ENCODE measurements around the gene ATF4.

The ATF4 gene

GRCh38 chr22:39520226-39521105 is at the start of gene ATF4:
ATF4 (plus strand) TSS chr22:39520562; CDS start chr22:39521446, 884 bp downstream.
- peak; percentile 92 for DNase-seq (ENCODE audit: low spot score)

- no peak for DNase-seq (ENCODE audit: low spot score)
These were observed 48.8 kb upstream of the ATF4 start for GRCh38 chr22:39471381-39472141.

DNA sequence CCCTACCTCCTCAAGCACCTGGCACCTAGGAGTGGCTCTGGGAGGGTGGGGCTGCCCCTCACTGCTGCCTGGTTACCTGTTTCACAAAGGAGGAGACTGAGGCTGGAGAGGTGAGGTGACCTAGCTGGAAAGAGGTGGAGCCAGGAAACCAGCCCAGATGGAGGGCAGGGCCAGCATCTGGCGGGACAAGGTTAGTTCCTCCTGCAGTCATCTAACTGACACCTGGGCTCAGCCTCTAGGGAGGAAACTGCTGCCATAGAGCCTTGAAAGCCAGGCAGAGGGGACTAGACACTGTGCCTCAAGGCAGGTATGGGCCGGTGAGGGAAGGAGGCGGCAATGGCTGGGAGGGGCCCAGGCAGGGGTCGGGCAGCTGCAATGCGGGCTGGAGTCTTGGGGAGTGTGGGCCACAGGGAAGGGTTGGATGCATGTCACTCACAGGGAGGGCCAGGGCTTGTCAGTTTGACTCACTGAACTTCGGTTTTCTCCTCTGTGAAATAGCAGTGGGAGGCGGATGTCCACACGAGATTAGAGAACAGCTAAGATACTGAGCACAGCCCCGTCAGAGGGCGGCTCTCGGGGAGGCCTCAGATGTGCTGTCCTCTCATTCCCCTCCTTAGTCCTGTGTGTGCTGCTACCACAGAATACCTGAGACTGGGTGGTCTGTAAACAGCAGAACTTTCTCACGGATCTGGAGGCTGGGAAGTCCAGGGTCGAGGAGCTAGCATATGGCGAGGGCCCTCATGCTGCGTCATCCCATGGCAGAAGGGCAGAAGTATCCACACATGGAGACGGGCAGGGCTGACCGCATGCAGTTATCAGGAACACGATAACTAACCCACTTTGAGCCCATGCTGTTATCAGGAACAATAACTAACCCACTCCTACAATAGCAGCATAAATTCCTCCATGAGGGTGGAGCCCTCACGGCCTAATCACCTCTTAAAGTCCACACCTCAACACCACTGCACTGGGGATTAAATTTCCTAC is 47.5 kb upstream of the ATF4 start:
- no peak for DNase-seq (ENCODE audit: low spot score)

- DNase-seq (ENCODE audit: low spot score), result no peak
These were observed 46.5 kb upstream of the ATF4 start for GRCh38 chr22:39473851-39474250.

- no peak for DNase-seq (ENCODE audit: low spot score)
These were observed 45.8 kb upstream of the ATF4 start for GRCh38 chr22:39474351-39475111.

DNA sequence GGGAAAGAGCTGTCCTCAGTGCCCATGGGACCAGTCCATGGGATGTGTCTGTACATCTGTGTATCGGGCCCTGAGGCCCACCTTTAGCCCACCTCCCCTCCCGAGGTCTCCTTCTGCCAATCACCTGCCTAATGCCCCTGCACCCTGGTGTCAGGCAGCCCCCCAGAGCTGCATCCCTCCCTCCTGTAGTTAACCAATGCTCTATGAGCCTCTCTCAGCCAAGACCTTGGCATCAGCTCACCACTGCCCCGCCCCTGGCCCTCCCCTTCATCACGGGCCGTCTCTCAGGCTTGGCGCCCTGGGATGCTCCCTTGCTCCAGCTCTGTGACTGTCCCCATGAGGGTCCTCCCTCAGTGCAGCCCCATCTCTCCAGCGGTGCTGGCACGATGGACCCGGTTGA is 45.0 kb upstream of the ATF4 start:
- DNase-seq (ENCODE audit: low spot score), result no peak

GRCh38 chr22:39475902-39476301 is 44.5 kb upstream of the ATF4 start:
- no peak for DNase-seq (ENCODE audit: low spot score)

GRCh38 chr22:39476664-39477063 is 43.7 kb upstream of the ATF4 start:
- no peak for DNase-seq (ENCODE audit: low spot score)

GRCh38 chr22:39477542-39477941 is 42.8 kb upstream of the ATF4 start:
- no peak for DNase-seq (ENCODE audit: low spot score)

DNA sequence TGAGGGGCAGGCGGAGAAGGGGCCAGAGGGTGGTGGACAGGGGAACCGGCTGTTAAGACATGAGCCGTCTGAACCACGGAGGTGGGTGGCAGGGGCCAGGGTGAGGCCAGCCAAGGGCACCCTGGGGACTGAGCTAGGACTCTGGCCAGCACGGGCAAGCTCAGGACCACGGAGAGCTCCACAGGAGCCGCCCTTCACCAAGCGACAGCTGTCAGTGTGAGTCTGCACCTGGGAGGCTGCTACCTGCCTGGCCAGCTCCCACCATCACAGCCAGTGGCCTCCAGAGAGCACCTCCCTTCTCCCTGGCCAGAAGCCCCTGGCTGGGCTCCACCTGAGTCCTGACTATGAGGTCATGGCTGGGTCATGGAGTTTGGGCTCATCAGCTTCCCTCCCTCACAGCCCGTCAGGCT is 41.9 kb upstream of the ATF4 start:
- no peak for DNase-seq (ENCODE audit: low spot score)

GRCh38 chr22:39479254-39479653 is 41.1 kb upstream of the ATF4 start:
- no peak for DNase-seq (ENCODE audit: low spot score)

DNA sequence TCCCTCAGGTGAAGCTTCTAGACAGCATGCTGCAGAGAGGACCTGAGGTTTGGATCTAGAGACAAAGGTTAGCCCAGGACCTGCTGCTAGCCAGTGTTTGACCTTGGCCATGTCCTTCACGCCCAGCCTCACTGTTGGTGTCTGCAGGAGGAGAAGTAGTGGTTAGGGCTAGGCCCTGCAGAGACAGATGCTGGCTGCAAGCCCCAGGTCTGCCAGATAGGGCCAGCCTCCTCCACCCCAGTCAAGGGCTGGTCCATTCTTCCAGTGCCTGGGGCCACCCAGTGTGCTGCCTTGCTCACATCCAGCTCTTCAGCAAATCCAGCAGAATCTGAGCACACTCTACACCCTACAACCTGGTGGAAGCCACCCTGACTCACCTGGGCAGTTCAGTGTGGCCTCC is 39.8 kb upstream of the ATF4 start:
- DNase-seq (ENCODE audit: low spot score), result no peak

DNA sequence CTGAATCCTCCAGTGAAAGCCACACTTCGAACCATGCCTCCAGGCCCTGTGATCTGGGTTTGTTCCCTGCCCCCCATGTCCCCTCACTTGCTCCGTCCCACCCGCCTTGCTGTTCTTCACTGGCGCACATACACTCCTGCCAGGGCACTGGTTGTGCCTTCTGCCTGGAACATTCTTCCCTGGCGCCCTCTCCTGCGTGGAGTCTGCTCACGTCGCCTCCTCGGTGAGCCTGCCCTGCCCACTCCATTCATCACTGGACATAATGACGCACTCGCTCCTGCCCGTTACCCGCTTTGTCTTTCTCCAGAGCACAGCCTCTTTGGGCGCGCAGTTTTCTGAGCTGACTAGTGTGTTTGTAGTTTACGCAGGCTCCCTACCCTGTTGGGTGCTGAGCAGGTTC is 39.3 kb upstream of the ATF4 start:
- DNase-seq (ENCODE audit: low spot score), result peak; percentile 64

DNA sequence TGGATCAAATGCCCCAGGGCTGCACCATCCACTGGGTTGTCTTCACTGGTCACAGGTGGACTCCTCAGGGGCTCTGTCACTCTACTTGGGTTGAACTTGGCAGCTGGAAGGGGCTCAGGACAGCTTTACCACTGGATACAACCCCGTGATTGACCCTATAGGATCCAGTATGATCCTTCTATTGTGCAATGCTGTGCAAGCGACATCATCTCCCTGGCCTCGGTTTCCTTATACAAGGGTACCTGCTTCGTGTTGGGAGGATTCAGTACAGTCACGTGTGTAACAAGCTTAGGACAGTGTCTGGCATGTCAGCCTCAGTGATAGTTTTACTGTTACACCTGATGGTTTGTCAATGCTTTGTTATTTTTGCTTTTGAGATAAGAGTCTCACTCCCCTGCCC is 38.8 kb upstream of the ATF4 start:
- DNase-seq (ENCODE audit: low spot score), result no peak

GRCh38 chr22:39482768-39483167 is 37.6 kb upstream of the ATF4 start:
- no peak for DNase-seq (ENCODE audit: low spot score)

DNA sequence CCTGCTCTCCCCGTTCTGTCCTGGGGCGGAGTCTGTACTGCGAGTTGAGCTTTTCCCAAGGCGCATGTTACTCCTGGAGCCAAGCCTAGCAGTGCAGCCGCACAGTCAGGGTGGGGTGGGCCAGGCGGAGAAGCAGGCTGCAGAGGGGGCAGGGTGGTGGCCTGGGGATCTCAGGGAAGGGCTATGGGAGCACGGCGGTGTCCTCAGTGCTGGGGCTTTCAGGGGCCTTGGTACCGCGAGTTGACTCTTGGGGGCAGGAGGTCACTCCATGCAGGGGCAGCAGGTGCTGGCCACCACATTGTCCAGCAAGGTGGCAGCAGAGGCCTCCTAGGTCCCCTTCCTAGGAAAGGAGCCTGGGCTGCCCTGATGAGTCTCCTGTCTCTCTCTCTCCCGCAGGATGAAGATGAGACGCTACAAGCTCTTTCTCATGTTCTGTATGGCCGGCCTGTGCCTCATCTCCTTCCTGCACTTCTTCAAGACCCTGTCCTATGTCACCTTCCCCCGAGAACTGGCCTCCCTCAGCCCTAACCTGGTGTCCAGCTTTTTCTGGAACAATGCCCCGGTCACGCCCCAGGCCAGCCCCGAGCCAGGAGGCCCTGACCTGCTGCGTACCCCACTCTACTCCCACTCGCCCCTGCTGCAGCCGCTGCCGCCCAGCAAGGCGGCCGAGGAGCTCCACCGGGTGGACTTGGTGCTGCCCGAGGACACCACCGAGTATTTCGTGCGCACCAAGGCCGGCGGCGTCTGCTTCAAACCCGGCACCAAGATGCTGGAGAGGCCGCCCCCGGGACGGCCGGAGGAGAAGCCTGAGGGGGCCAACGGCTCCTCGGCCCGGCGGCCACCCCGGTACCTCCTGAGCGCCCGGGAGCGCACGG is 33.2 kb upstream of the ATF4 start:
- peak; percentile 66 for DNase-seq (ENCODE audit: low spot score)

DNA sequence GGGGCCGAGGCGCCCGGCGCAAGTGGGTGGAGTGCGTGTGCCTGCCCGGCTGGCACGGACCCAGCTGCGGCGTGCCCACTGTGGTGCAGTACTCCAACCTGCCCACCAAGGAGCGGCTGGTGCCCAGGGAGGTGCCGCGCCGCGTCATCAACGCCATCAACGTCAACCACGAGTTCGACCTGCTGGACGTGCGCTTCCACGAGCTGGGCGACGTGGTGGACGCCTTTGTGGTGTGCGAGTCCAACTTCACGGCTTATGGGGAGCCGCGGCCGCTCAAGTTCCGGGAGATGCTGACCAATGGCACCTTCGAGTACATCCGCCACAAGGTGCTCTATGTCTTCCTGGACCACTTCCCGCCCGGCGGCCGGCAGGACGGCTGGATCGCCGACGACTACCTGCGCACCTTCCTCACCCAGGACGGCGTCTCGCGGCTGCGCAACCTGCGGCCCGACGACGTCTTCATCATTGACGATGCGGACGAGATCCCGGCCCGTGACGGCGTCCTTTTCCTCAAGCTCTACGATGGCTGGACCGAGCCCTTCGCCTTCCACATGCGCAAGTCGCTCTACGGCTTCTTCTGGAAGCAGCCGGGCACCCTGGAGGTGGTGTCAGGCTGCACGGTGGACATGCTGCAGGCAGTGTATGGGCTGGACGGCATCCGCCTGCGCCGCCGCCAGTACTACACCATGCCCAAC is 32.4 kb upstream of the ATF4 start:
- peak; percentile 3 for DNase-seq (ENCODE audit: low spot score)

DNA sequence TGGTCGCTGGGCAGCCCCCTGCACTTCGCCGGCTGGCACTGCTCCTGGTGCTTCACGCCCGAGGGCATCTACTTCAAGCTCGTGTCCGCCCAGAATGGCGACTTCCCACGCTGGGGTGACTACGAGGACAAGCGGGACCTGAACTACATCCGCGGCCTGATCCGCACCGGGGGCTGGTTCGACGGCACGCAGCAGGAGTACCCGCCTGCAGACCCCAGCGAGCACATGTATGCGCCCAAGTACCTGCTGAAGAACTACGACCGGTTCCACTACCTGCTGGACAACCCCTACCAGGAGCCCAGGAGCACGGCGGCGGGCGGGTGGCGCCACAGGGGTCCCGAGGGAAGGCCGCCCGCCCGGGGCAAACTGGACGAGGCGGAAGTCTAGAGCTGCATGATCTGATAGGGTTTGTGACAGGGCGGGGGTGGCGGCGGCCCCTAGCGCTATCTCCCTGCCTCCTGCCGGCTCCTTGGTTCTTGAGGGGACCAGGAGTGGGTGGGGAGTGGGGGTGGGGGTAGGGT is 31.7 kb upstream of the ATF4 start:
- DNase-seq (ENCODE audit: low spot score), result peak; percentile 2
